ENCODE data around the gene GRIN2C.
A peak's percentile ranks its signal among the peaks of the same experiment; 100 is the strongest.

GRIN2C gene

GRCh38 chr17:74862108-74862901, 2.6 kb upstream of the GRIN2C start:
- H3K4me3 ChIP-seq (ENCODE audit: low read length): no peak overlapping the region
- H3F3A ChIP-seq (ENCODE audit: insufficient read depth, low read length): no peaks in the 10 kb centered on the region
- no peak overlapping the region for H2AFZ ChIP-seq (ENCODE audit: low read length)
- no peaks in the 10 kb centered on the region for H3K9me2 ChIP-seq (replicated peaks; ENCODE audit: insufficient read depth, low read length)
- H3K79me2 ChIP-seq (ENCODE audit: low read length): no peaks in the 10 kb centered on the region
- peaks cover 40% of the 10 kb centered on the region for H3K27me3 ChIP-seq (replicated peaks; ENCODE audit: insufficient read depth, low read length)
- peak; percentile 62 for DNase-seq
- H3K36me3 ChIP-seq (replicated peaks; ENCODE audit: insufficient read depth, low read length): no peaks in the 10 kb centered on the region
- no peaks in the 10 kb centered on the region for H3K4me1 ChIP-seq (ENCODE audit: low read length)
- peak overlapping the region; percentile 35; the same call in 1 of the 2 replicates for H3K4me2 ChIP-seq (ENCODE audit: low read depth, low read length)
- no peaks in the 10 kb centered on the region for H4K20me1 ChIP-seq (ENCODE audit: insufficient read depth, low read length)
- TF ChIP-seq EZH2phosphoT487 (IDR thresholded peaks at IDR 0.05; ENCODE audit: low read length): no peak
- peak; percentile 75 for TF ChIP-seq CTCF (IDR thresholded peaks at IDR 0.05; ENCODE audit: low read length)
- no peak for TF ChIP-seq EZH2 (optimal IDR thresholded peaks at IDR 0.05; ENCODE audit: low read depth, low read length)
- no peak overlapping the region for H3K9ac ChIP-seq (ENCODE audit: low read length)
- no peaks in the 10 kb centered on the region for H3K9me3 ChIP-seq (replicated peaks; ENCODE audit: insufficient read depth, low read length)
- no peak overlapping the region for H3K27ac ChIP-seq (ENCODE audit: low read length)

GRCh38 chr17:74861662-74862107, 2.0 kb upstream of the GRIN2C start:
- Histone ChIP-seq H3K4me3 (ENCODE audit: low read length) (no peak overlapping the region), H3K36me3 (replicated peaks; ENCODE audit: insufficient read depth, low read length) (no peaks in the 10 kb centered on the region), H3K4me2 (ENCODE audit: low read depth, low read length) (peak overlapping the region; percentile 35; the same call in 1 of the 2 replicates), H3K9ac (ENCODE audit: low read length) (no peak overlapping the region), H3K27ac (ENCODE audit: low read length) (no peak overlapping the region), H3K4me1 (ENCODE audit: low read length) (no peaks in the 10 kb centered on the region), H3K9me3 (replicated peaks; ENCODE audit: insufficient read depth, low read length) (no peaks in the 10 kb centered on the region), H3K9me2 (replicated peaks; ENCODE audit: insufficient read depth, low read length) (no peaks in the 10 kb centered on the region), H3F3A (ENCODE audit: insufficient read depth, low read length) (no peaks in the 10 kb centered on the region), H3K27me3 (replicated peaks; ENCODE audit: insufficient read depth, low read length) (peaks cover 46% of the 10 kb centered on the region), H4K20me1 (ENCODE audit: insufficient read depth, low read length) (no peaks in the 10 kb centered on the region), H3K79me2 (ENCODE audit: low read length) (no peaks in the 10 kb centered on the region), H2AFZ (ENCODE audit: low read length) (no peak overlapping the region)
- no peak for TF ChIP-seq CTCF (IDR thresholded peaks at IDR 0.05; ENCODE audit: low read length)
- DNase-seq: no peak

DNA sequence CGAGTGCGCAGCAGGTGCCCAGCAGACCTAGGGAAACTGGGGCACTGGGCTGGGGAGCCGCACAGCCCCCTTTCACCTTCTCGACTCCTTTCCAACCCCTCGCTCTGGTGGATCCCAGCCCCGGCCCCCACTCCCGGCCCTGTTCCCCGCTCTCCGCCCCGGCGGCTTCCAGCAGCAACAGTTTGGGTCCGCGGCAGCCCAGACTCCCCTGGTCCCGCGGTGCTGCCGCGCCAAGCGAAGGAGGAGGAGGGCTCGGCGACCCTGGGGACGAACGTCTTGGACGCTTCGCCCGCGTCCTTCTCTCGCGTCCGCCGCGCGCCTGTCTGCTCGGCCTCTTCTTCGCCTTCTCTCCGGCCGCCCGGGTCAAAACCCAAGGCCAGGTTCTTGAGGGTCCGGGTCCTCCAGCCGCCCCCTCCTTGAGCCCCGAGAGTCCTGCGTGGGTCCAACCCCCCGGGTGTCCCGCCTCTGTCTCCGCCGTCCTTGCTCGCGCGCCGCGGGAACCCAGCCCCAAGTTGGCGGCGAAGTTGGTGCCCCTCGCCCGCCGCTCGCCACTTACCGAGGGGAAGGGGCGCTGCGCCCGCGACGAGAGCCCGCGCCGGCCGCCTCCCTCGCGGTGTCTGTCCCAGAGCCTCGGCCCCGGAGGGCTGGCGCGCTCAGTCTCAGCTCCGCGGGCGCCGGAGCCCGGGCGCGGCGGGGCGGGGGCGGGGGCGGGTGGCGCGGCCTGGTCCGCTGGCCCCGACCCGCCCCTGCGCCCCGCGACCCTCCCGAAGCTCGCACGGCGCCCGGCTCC, 1.4 kb upstream of the GRIN2C start:
- Histone ChIP-seq H3K79me2 (ENCODE audit: low read length) (no peaks in the 10 kb centered on the region), H3K27ac (ENCODE audit: low read length) (no peak overlapping the region), H4K20me1 (ENCODE audit: insufficient read depth, low read length) (no peaks in the 10 kb centered on the region), H3K9me2 (replicated peaks; ENCODE audit: insufficient read depth, low read length) (no peaks in the 10 kb centered on the region), H3K4me2 (ENCODE audit: low read depth, low read length) (no peak overlapping the region), H3F3A (ENCODE audit: insufficient read depth, low read length) (no peaks in the 10 kb centered on the region), H3K4me3 (ENCODE audit: low read length) (no peak overlapping the region), H3K36me3 (replicated peaks; ENCODE audit: insufficient read depth, low read length) (no peaks in the 10 kb centered on the region), H3K27me3 (replicated peaks; ENCODE audit: insufficient read depth, low read length) (peaks cover 50% of the 10 kb centered on the region), H3K9me3 (replicated peaks; ENCODE audit: insufficient read depth, low read length) (no peaks in the 10 kb centered on the region), H2AFZ (ENCODE audit: low read length) (no peak overlapping the region), H3K4me1 (ENCODE audit: low read length) (0 out of 2 replicates have a peak, but pooled peaks cover under 1% of the 10 kb centered on the region), H3K9ac (ENCODE audit: low read length) (no peak overlapping the region)
- DNase-seq: no peak
- no peak for TF ChIP-seq CTCF (IDR thresholded peaks at IDR 0.05; ENCODE audit: low read length)
- TF ChIP-seq EZH2 (optimal IDR thresholded peaks at IDR 0.05; ENCODE audit: low read depth, low read length): peak; percentile 70
